GM10248 (cell line): ENCODE measurements around the gene CCDC32.

Source experiments
- CTCF ChIA-PET: fragments of 300-600 bp; sonication (Branson Sonifier 250); formaldehyde crosslinking; extraction: SDS; loops from one replicate; lab custom pipeline; 2021; ENCODE audit warnings: antibody characterized with exemption; lab: Yijun Ruan, JAX
- POLR2A ChIA-PET: fragments of 350-650 bp; sonication (Branson Sonifier 250); formaldehyde crosslinking; extraction: SDS; loops from one replicate; lab custom pipeline; 2020; ENCODE audit warnings: antibody characterized with exemption; lab: Yijun Ruan, JAX
- DNase-seq: peaks from one replicate; pipeline ENCODE4 v3.0.0; 2012; ENCODE audit errors: extremely low spot score
- CTCF ChIP-seq: IDR thresholded peaks from 2 replicates; pipeline ENCODE4 v1.5.1; 2012; ENCODE audit warnings: mild to moderate bottlenecking, low read depth; ENCODE audit errors: extremely low read depth, missing control alignments, control extremely low read depth

Gene CCDC32

GRCh38 chr15:40533763-40534364 lies 31.0 kb downstream of the CCDC32 start:
- POLR2A ChIA-PET = no interaction called here
- TF ChIP-seq CTCF = no peak
- CTCF ChIA-PET = interaction anchor here (1.1 kb wide), 1 partner anchor 54 kb away, joined by 3 read pairs; no protein-coding TSS in a partner anchor
- DNase-seq = no peak

GRCh38 chr15:40528801-40529200 lies 36.0 kb downstream of the CCDC32 start:
- no peak for TF ChIP-seq CTCF
- DNase-seq = no peak
- POLR2A ChIA-PET = no interaction called here
- CTCF ChIA-PET = interaction anchor here (1.1 kb wide), 1 partner anchor 253 kb away, joined by 3 read pairs; no protein-coding TSS in a partner anchor

GRCh38 chr15:40525855-40526254 lies 39.0 kb downstream of the CCDC32 start:
- CTCF ChIA-PET = interaction anchor here (0.8 kb wide), 1 partner anchor 370 kb away, joined by 3 read pairs; no protein-coding TSS in a partner anchor

GRCh38 chr15:40523611-40524010 lies 41.2 kb downstream of the CCDC32 start:
- DNase-seq = no peak
- POLR2A ChIA-PET = no interaction called here

More at GRCh38 chr15:40525855-40526254, 39.0 kb downstream of the CCDC32 start:
- POLR2A ChIA-PET = no interaction called here
- TF ChIP-seq CTCF = no peak
- DNase-seq = no peak

GRCh38 chr15:40516322-40516721 lies 48.5 kb downstream of the CCDC32 start:
- POLR2A ChIA-PET = no interaction called here
- no peak for TF ChIP-seq CTCF
- CTCF ChIA-PET = no interaction called here
- no peak for DNase-seq

More at GRCh38 chr15:40523611-40524010, 41.2 kb downstream of the CCDC32 start:
- TF ChIP-seq CTCF = no peak
- CTCF ChIA-PET = interaction anchor here (1.0 to 1.9 kb wide), 4 partner anchors 12 to 259 kb away, joined by 3 to 7 read pairs (median 4); no protein-coding TSS in a partner anchor

- DNase-seq = no peak
- POLR2A ChIA-PET = interaction anchor here (0.6 kb wide), 2 partner anchors 31 to 684 kb away, joined by 3 to 5 read pairs; no protein-coding TSS in a partner anchor
- CTCF ChIA-PET = no interaction called here
- no peak for TF ChIP-seq CTCF
These were observed 51.2 kb downstream of the CCDC32 start for GRCh38 chr15:40513609-40514008.
